NCI-H460 (cell line): ENCODE data around the gene RBMS3. TPM values are rescaled to one million over a fixed set of nuclear protein-coding genes. Genes with fewer than 3 reads are reported as not detected.
A peak's percentile ranks its signal among the peaks of the same experiment; 100 is the strongest.
"Not testable (repeated sequence)": the region's sequence is repeated elsewhere in the genome, so short reads cannot be mapped to it uniquely, and the experiment has no call there.

ENCODE experiments used
- DNase-seq: peaks from one replicate; pipeline ENCODE4 v3.0.0-alpha.2; 2016; ENCODE audit warnings: low read depth; ENCODE audit errors: extremely low read depth
- total RNA-seq: library from RNA; depleted of rRNA; stranded (reverse); fragments of >200 nt; shearing (Covaris generic); gene quantifications from 2 replicates; pipeline ENCODE4 v1.2.3, GENCODE V29; 2014

RBMS3 gene
- total RNA-seq, 1 experiment from 2014 or later: 25.8 TPM

DNA sequence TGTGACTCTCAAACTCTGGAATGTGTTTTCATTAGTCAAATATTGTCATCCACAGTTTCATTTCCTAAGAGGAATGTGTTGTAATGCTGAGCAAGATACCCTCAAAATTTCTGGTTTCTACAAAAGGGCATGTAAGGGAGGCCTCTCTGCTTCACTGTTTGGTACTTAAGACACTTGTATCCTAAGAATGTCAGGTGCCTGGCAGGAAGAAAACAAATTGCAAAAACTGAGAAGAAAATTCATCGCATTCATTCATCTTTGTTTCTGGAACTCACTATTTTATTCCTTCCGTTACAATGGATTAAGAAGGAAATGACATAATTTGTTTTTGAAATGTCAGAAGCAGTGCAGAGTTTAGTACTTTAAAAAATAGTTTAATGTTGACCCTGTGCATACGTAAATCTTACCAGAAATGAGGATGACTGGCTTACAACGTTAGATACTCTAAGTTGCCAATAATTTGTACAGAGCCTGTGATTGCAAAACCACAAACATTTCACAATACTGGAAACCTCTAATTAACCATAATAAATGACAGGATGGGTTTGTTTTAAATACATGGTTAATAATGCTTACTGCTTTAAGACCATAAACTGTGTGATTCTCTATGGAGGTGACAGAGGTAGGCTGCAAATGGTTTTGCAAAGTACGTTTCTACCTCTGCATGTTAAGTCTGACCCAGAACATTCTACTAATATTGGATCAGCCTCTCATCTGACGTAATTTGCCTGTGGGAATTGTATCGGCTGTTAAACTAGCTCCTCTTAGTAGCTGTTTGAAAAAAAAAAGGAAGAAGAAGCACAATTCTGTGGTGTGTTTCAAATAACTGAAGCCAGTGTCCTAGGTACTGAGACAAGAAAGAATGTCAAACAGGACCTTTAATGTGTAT lies 477.8 kb downstream of the RBMS3 start:
- peak; percentile 75 for DNase-seq

DNA sequence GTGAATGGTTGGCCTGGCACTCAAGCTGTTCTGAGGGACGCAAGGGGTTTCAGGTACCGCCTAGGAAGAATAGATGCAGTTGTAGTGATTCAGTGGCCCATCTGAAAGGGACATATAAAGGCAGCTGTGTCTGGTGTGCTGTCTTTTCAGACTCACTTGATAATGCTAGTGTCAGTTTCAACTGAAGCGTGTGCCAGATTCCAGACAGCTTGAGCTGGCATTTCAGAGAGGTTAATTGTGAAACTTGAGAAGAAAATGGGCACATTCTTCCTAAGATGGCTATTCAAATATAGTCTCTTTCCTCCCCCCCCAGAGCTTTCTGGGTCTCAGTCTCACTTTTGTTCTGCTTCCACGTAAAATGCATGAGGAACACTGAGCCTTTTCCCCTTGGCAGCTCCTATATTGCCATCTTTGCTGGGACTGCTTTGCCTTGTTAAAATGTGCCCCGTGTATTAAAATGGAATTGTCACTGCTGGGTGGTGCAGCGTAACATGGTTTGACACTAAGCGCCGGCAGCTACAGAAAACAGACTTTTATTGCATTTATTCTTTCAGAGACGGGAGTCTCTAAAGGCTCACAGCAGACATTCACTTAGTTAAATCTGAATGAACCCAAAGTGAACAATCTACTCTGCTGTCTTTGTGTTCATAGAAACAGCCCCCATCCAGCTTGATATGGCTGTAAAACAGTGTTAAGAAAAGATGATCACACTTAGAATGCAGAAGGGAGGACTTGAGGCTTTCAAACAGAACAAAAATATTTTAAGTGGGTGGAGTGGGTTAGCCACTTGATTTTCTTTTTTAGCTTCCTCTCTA lies 478.7 kb downstream of the RBMS3 start:
- peak; percentile 64 for DNase-seq

DNA sequence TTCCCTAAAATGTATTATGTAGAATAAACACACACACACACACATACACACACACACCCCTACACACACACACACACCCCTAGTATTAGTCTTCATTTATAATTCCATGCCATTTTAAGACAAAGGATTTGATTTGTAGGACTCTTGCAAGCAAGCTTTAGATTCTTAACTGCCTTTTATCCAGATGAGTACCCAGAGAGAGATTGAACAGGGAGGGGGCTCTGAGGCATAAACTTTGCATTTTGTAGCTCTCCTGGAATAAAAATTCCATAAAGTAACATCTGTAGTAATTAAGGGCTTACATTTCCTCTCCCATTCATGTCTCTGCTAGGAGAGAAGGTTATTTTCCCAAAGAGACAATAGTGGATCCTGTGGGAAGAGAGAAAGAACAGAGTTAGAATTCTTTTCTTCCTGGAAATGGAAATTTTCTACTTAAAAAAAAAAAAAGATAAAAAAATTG lies 479.4 kb downstream of the RBMS3 start:
- no peak for DNase-seq

DNA sequence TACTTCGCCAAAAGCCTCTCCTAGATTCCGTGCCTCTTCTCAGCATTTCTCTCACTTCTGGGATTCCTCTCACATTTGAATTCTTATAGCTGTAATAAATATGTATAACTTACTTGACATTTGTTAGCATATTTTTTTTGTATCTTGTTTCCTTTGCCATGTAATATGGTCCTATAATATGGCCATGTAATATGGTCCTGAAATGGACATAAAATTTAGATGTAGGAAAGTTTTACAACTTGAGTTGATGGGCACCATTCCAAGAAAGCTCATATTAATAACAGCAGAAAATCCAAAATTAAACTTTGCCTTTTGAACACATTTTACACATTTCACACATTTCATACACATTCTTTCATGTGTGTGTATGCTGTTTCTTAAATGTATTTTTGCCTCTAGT lies 480.6 kb downstream of the RBMS3 start:
- DNase-seq: no peak

DNA sequence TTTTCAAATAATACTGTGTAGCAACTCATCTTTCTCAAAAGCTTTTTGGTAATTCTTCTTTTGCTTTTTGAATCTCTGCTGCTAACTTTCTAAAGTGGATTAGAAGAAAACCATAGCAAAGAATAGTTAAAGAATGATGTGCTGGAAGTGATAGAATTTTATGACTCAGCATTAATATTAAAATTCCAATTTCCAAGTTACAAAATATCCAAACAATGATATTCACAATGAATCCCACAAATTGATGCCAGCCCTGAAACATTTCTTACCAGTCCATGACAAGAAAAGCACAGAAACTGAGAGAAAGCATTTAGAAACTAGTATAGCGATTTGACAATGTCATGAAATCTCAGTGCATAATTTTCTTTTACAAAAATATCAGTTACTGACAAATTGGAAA lies 482.2 kb downstream of the RBMS3 start:
- no peak for DNase-seq

DNA sequence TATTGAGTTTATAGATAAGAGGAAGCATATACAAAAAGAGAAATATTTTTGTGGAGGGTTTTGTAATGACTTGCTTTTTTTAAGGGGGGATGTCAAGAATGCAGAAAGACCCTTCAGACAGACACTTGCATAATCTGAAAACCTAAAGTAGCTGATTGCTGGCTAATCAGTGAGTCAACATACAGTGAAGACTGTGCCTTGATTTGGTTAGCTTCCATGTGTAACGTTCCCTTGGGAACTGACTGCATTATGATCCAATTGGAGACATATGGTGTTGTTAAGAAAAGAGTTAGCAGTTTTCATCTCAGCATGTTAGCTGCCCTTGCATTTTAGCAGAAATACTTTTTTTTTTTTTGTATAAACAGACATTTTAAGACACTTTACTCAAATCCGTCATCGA lies 483.2 kb downstream of the RBMS3 start:
- DNase-seq: peak; percentile 32

DNA sequence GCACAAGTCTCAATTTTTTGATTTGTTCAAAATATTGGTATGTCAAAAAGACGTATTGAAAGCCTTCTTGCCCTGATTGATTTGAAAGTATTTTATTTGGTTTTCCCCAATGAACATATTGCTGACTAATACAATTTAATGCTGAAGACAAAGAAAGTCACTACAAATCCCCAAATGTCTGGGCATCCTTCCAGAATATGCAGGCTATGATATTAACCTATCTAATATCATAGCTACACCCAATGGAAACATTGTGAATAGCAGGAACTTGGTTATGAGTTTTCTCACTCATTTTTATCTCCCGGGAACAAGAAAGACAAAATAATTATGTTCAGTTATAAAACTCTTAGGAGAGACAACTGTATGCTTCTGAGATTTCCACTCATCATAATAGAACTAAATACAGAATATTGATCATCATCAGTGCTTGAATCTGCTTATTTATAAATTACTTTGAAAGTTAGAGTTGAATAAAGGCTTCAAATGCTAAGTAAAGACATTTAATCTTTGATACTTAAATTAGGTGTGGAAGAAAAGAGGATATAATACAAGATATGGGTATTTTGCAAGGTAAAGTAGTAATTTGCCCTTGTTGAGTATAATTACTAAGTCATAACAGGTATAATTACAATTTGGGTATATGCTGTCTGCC lies 483.9 kb downstream of the RBMS3 start:
- peak; percentile 58 for DNase-seq

DNA sequence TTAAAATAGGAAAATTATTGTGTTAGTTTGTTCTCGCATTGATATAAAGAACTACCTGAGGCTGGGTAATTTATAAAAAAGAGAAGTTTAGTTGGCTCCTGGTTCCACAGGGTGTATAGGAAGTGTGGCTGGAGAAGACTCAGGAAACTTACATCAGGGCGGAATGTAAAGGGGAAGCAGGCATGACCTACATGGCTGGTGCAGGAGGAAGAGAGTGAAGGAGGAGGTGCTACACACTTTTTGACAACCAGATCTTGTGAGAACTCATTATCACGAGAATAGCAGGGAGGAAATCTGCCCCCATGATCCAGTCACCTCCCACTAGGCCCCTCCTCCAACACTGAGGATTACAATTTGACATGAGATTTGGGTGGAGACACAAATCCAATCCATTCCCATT lies 490.7 kb downstream of the RBMS3 start:
- no peak for DNase-seq

DNA sequence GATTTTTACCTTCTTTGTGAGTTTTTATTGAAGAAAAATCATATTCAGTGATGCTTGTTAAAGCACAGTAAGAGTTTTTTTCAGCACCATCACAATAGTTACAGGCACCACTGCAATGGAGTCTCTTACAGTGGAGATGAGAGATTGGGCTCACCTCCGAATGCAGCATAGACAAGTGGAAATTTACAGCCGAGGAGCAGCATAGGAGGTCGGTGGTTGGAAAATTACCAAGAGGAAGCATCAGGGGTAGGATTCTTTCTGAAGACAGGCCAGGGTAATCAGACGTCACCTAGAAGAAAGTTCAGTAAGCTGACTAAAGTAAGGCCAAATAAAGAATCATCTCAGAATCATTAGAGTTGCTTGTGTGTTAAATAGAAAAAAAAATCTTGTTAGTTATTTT lies 491.6 kb downstream of the RBMS3 start:
- no peak for DNase-seq

DNA sequence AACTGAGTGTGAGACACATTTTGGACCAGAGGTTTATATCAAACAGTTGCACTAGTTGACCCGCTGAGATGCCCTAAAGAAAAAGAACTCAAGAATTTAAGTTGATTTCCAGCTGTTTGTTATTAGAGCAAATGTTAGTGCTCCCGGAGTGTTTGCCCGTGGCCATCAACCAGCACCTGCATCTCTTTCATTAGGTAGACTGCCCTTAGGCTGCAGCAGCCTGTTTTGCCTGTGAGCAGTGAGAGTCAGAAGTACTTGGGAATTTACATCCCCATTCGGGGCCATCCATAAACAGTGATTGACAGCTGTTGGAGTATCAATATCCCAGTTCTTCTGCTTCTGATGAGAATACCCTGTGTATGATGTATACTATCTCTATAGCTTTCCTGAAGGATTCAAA lies 492.6 kb downstream of the RBMS3 start:
- no peak for DNase-seq

DNA sequence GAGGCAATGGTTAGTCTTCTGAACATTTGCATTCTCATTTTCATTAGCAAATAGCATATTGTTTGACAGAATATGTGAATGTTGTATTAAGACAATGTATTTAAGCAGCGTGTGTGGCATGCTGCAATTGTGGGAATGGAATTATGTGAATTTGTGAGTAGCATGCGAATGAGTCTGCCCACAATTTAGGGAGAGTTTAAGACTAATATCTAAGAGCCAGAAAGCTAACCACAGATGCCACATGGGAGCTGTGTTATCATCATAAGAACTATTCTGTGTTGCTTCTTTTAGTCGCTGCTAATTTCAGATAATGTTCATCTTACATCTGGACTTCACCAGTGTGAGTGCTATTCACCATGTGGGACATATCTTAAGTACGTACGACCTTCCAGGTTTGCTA lies 494.5 kb downstream of the RBMS3 start:
- DNase-seq: no peak

DNA sequence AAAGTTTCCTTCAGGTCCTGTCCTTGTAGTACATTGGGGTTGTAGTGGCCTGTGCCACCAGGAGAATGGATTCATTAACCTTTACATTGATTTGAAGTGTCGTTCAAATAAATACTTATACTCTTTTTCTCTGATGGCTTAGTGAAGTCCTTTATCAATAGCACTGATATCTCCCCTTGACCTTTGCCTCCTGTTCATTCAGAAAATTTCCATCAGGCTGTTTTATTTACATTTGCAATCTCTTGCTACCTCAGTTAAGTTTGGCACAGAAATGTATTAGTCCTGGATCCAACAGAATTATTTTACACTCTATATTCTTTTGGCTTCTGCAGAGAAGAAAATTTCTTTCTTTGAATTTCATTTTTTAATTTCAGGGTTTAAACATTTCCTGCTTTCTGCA lies 497.0 kb downstream of the RBMS3 start:
- no peak for DNase-seq

DNA sequence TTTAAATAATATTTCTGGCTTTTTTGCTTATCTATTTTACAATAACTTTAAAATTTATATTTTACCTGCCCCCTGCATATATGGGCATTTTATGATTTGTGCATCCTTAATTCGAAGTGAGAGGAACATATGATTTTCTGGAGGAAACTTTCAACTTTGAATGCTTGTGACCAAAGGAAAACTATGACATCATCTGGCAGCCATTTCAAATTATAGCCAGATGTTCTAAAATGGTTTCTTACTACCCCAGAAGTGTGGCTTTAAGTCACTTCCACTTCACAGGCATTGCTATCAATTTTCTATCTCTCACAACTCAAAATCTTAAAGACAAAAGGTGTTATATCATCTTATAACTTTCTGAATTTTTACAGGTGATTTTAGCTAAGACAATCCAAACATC lies 508.8 kb downstream of the RBMS3 start:
- DNase-seq: no peak

DNA sequence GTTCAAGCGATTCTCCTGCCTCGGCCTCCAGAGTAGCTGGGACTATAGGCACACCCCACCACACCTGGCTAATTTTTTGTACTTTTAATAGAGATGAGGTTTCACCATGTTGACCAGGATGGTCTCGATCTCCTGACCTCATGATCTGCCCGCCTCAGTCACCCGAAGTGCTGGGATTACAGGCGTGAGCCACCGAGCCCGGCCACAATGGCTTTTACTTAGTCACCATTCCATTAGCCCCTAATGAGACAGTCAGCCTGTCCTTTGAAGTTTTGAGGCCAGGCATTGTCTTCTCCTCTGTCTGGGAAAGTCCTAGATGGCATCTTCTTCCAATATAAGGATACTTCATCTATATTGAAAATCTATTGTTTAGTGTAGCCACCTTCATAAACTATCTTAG lies 515.9 kb downstream of the RBMS3 start:
- DNase-seq: no peak

DNA sequence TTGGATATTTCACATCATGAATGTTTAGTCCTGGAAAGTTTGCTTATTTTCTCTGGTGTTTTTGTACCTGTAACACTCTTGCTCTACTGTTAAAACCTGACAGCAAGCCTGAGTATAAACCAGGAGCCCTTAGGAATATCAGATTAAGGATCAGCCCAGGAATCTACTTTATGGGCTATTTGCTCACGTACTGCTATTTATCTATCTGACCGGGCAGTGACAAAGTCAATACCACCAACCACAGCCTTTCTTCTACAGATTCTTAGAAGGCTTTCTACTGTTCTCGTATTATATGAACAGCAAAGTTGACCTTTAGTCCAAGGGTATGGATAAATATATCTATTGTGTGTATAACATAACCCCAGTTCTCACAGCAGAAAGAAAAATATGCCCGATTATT lies 521.2 kb downstream of the RBMS3 start:
- no peak for DNase-seq

DNA sequence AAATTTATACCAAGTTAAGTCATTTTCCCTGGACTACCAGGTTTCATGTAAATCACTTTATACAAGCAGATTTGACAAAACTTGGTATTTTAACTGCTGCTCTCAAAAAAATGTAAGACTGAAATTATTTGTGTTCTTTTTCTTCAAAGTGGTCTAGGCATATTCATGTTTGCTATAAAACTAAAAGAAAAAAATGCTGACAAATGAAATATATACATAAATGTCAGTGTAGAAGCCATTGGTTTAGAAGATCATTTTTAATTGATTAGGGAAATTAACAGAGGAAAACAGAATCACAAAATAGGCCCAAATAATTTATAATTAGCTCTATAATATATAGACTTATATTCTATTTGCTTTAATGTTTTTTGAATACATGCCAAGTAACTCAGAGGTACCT lies 523.2 kb downstream of the RBMS3 start:
- DNase-seq: no peak

DNA sequence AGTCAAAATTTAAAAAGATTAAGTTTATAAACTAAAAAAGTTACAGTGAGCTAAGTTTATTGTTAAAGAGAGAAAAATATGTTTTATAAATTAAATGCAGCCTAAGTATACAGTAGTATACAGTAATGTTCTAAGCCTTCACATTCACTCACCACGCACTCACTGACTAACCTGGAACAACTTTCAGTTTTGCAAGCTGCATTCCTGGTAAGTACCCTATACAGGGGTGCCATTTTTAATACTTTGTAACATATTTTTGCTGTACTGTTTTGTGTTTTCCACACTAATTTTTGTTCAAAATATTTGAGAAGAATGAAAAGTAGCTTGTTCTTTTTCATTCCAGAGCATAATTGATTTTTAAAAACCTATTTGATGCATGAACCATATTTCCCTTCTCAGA lies 524.9 kb downstream of the RBMS3 start:
- DNase-seq: no peak

DNA sequence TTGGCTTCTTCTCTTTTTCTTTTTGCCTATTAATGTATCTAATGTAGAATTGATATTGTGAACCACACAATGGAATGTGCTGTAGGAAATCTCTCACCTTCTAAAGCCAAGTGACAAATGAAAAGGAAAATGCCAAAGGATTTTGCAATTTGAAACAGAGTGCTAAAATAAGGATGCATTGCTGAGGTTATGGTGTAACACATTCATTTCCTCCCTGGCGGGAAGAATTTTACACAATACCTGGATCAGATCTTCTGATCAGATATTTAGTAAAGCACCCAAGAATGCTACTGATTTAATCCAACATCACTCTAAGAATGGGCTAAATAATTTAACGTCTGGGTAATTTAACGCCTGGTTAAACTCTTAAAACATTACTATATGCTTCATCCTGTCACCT lies 527.5 kb downstream of the RBMS3 start:
- DNase-seq: not testable (repeated sequence)

DNA sequence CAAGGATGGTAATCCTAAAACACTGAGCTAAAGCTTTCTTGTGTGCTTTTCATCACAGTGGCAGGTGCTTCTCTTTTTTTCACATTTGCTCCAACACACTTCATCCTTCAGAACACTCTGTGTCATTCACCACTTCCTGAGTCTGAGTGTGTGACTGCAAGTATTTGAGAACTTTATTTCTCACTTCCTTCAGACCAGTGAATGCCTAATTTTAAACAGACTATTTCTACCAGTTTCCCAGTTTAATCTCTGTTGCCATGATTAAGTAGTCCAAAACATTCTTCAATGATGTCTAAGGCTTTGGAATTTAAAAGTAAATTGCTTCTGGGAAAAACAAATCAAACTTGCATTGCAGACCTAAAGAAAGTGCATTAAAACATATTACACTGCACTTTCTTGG lies 541.2 kb downstream of the RBMS3 start:
- DNase-seq: no peak

DNA sequence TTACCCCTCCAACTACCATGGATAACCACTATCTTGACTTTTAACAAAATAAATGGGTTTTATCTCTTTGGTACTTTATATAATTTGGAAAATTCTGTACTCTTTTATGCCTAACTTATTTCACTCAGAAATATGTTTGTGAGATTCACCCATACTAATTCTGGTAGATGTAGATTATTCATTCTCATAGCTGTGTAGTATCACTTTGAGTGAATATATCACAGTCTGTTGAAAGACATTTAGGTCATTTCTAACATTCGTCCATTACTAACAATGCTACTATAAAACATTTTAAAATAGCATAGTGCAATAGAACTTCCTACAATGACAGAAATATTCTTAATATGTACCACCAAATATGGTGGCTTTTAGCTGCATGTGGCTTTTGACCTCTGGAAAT lies 542.4 kb downstream of the RBMS3 start:
- DNase-seq: no peak

DNA sequence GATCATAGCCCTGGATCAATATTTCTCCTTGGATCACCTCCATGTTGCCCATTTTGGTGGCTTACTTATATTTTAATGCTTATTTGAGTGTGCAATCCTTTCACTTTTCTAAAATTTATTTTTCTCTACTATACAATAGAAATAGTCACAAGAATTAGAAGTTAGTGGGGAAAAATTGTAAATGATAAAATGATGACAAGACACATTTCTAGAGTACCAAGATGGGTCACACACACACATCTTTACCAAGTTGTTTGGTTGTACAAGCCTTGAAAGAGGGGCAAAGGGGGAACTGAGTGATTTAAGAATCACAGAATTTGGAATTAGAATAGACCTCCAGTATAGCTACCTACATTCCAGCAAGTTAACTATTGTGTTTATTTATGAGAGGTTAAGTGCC lies 545.8 kb downstream of the RBMS3 start:
- DNase-seq: no peak
